Measurements from ENCODE around the gene VAC14.
"Not testable (repeated sequence)": the region's sequence is repeated elsewhere in the genome, so short reads cannot be mapped to it uniquely, and the experiment has no call there.

Gene VAC14

GRCh38 chr16:70744366-70744765 lies 56.6 kb downstream of the VAC14 start:
- no peak for DNase-seq (ENCODE audit: low read depth in 2 of 2, low spot score in 1 of 2)

DNA sequence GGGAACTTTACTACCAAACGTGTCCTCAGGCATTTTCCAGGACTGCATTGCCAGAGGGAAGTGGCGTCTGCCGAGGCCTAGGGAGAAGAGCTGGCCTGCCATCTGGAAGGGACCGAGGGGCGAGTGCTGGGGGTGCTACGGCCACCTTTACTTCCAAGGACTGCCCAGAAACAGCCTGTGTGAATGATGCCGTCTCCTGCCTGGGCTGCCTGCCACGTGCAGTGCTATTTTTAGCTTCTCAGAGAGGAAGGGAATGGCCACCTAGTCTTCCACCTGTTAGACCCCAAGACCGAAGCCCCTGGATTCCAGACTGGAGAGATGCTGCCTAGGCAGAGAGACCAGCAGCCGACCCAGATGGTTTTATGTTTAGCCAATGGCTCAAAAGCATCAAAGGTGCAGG lies 57.2 kb downstream of the VAC14 start:
- DNase-seq (ENCODE audit: low read depth in 2 of 2, low spot score in 1 of 2), result no peak

DNA sequence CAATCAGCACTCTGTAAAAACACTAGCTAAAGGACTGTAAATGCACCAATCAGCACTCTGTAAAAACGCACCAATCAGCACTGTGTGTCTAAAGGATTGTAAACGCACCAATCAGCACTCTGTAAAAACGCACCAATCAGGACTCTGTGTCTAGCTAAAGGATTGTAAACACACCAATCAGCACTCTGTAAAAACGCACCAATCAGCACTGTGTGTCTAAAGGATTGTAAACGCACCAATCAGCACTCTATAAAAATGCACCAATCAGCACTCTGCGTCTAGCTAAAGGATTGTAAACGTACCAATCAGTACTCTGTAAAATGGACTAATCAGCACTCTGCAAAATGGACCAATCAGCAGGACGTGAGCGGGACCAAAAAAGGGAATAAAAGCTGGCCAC lies 58.0 kb downstream of the VAC14 start:
- DNase-seq (ENCODE audit: low read depth in 2 of 2, low spot score in 1 of 2), result not testable (repeated sequence)

GRCh38 chr16:70741783-70742125 lies 59.2 kb downstream of the VAC14 start:
- no peak for DNase-seq (ENCODE audit: low read depth in 2 of 2, low spot score in 1 of 2)

DNA sequence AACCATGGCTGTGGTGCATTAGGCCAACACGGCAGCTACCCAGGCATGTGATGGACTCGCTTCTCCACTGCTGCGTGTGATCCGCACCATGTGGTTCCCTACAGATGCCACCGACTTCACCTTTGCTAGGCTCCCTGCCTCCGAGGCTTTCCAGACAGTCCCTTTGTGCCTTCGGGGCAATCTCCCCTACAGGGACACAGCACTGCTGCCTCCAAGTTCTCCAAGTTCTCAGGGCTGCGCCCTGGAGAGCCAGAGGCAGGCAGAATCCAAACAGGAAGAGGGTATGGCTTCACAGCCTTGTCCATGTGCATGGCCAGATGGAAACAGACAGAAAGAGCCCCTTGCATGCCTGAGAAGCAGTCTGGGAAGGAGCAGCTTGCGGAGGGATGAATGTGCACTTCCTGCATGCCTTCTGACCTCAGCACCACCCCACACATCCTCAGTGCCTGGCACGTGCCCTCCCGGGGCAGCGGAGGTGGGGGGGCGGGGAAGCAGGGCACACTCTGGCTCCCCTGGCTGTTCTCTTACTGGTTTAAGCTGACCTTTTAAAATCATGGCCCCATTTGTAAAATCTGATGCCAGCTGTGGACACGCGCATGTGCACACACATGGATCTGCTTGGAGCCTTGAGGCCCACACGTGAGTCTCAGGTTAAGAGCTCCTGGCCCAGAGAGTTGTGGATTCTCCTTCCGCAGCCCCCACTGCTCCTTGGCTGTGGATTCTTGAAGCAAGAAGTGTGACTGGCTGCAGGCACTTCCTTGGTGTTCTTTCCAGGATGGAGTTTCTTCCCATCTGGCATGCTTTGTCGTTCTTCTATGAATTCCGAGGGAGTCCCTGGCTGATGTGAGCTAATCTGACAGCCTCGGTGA lies 59.8 kb downstream of the VAC14 start:
- DNase-seq (ENCODE audit: low read depth in 2 of 2, low spot score in 1 of 2), result no peak

- DNase-seq (ENCODE audit: low read depth in 2 of 2, low spot score in 1 of 2), result no peak
Observed at GRCh38 chr16:70740174-70740913, 60.6 kb downstream of the VAC14 start.

DNA sequence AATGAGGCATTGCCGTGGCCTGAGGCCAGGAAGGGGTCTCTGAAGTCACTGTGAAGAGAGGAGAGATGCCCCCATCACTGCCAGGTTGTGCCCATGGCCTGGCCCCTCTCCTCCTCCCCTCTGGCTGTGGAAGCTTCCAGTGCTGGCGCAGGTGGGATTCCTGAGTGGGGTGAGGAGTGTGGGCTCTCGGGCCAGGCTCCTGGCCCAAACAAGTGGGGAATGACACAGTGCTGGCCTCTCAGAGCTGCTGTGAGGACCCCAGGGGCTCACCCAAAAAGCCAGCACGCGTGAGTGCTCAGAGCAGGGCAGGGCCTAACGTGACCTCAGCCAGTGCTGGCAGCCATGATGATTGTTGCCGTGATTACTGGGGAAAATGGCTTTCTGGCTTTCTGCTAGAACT lies 61.6 kb downstream of the VAC14 start:
- no peak for DNase-seq (ENCODE audit: low read depth in 2 of 2, low spot score in 1 of 2)

DNA sequence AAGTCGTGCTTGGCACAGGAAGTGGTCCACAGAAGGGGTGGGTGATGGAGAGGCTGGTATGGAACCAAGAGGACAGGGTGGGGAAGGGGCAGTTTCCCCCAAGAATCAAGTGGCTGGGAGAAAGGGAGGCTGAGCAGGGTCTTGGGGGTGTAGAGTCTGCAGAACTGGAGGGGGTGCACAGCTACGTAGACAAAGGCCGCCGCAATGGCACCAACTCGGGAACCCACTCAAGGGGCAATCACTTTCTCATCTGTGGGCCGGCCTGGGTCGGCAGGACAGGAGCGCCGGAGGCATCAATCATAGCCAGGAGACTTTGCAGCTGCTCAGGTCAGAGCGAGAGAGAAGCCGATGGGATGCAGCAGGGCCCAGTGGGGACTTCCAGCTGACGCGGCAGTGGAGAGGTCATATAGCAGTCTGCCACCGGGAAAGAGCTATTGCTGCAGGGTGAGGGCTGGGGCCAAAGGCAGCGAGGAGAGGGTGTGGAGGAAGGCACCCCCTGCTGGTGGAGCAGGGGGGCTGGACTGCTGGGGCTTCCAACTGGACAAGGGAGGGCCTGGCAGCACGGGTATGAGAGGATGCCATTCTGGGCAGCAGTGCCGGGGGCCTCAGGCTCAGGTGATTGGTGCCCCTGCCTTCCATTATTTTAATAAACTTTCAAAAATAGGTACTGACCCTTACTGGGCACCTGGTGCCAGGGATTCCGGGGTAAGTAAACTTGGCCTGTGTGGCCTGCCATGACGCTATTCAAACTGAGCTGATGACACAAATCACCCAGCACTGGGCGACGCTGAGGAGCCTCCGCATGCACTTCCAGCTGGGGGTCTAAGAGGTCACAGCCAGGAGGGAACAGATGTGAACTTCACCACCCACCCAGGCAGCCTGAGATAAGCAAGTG lies 62.6 kb downstream of the VAC14 start:
- DNase-seq (ENCODE audit: low read depth in 2 of 2, low spot score in 1 of 2), result no peak

- DNase-seq (ENCODE audit: low read depth in 2 of 2, low spot score in 1 of 2), result peak in 1 of 2 donors; percentile 17
Observed at GRCh38 chr16:70737377-70738082, 63.4 kb downstream of the VAC14 start.

- DNase-seq (ENCODE audit: low read depth in 2 of 2, low spot score in 1 of 2), result no peak
Observed at GRCh38 chr16:70736465-70737376, 64.2 kb downstream of the VAC14 start.

- DNase-seq (ENCODE audit: low read depth in 2 of 2, low spot score in 1 of 2), result no peak
Observed at GRCh38 chr16:70735141-70735979, 65.6 kb downstream of the VAC14 start.

DNA sequence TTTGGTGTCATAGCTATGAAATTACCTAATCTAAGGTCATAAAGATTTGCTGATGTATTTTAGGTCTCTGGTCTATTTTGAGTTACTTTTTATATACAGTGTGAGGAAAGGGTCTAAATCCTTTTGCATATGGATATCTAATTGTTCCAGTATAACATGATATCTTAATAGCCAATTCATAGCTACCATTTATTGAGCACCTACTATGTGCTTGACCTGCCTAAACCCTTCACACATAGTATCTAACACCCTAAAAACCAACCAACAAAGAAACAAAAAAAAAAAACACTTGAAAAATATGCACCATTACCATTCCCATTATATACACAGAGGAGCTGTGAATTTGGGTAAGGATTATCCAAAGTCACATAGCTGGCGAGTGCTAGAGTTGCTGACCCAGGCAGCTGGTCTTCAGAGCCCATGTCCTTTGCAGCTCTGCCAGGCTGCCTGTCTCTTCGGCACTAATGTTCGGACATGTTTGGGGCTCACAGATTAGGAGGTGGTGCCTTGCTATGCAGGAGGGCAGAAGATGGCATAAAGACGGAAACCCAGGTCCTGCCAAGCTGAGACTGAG lies 66.3 kb downstream of the VAC14 start:
- DNase-seq (ENCODE audit: low read depth in 2 of 2, low spot score in 1 of 2), result no peak

GRCh38 chr16:70730944-70731343 lies 70.0 kb downstream of the VAC14 start:
- no peak for DNase-seq (ENCODE audit: low read depth in 2 of 2, low spot score in 1 of 2)

GRCh38 chr16:70730031-70730430 lies 70.9 kb downstream of the VAC14 start:
- DNase-seq (ENCODE audit: low read depth in 2 of 2, low spot score in 1 of 2), result no peak

GRCh38 chr16:70729292-70729691 lies 71.7 kb downstream of the VAC14 start:
- no peak for DNase-seq (ENCODE audit: low read depth in 2 of 2, low spot score in 1 of 2)

- DNase-seq (ENCODE audit: low read depth in 2 of 2, low spot score in 1 of 2), result no peak
Observed at GRCh38 chr16:70728150-70728549, 72.8 kb downstream of the VAC14 start.

GRCh38 chr16:70726892-70727361 lies 74.0 kb downstream of the VAC14 start:
- no peak for DNase-seq (ENCODE audit: low read depth in 2 of 2, low spot score in 1 of 2)

All from stimulated activated CD8-positive, alpha-beta memory T cell treated with anti-CD3 and anti-CD28 coated beads, Interleukin-4, amount 100 ng/mL, for 4 hours (primary cell).